K562 treated with DMSO at 1 percent for 24 hours (cell line): ENCODE data around the gene KATNIP. TPM values are rescaled to one million over a fixed set of nuclear protein-coding genes. Genes with fewer than 3 reads are reported as not detected.

Source experiments
- total RNA-seq: library from RNA; unstranded; fragments of 300-600 nt; gene quantifications from 2 replicates; pipeline ENCODE4 v1.2.3, GENCODE V29; 2022; ENCODE audit warnings: low read depth; ENCODE audit not compliant: insufficient read depth

Gene KATNIP
- total RNA-seq, result 12.7 and 12.8 TPM in 2 replicates

DNA sequence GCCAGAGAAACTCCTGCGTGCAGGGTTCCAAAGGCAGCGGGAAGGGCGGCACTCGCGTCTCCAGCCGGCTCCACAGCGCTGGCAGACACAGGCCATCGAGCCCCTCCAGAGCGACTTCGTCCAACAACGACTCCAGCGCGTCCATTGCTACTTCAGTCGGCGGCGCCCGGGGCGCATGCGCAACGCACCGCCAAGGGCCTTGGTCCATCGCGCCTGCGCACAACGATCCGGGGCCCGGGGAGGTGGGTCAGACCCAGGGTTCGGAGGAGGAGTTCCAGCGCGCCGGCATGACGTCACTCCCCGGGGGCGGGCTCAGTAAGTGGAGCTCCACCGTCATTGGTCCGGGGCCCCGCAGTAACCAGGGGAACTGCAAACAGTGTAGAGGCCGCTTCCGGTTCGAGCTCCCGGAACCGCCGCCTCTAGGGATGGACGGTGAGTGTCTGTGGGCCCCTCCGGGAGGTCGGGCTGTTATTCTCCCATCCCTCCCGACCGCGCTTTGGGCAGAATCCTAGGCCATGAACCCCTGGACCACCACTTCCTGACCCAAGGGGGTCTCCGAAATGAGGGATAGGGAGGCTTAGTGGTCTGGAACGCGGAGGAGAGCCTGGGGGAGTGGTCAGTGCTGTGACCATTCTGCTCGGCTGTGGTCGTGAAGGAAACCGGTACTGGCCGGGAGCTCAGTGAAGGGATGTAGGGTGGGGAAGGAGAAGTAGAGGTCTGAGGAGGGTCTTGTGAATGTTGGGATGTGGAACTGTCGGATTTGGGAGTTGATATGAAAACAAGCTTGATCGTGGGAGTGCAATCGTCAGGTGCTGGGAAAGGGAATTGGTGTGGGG lies at the start of gene KATNIP, which contains the start of gene GTF3C1:
Gene KATNIP (plus strand): TSS at position 399 of the 836 bp plus-strand sequence. CDS start 27 bp downstream, at position 426.
Gene GTF3C1 (minus strand): TSS at position 168 of the 836 bp plus-strand sequence. CDS start 23 bp downstream, at position 145.

Other genes starting within 250 kb of the KATNIP start
- 5.3 and 6.9 TPM in 2 replicates for gene IL4R, start 236.2 kb upstream of the KATNIP start, total RNA-seq
- gene IL21R, start 148.0 kb upstream of the KATNIP start, total RNA-seq, result 5.1 and 5.3 TPM in 2 replicates
- 90.2 and 91.4 TPM in 2 replicates for gene GTF3C1, start 231 bp upstream of the KATNIP start, total RNA-seq